Spinal cord (tissue), 10 donors: ENCODE data around the gene RGS16. TPM values are rescaled to one million over a fixed set of nuclear protein-coding genes. Genes with fewer than 3 reads are reported as not detected.

Experiments
- DNase-seq, 6 donors: peaks; one replicate each; pipeline versions ENCODE4 v3.0.0 to v3.0.0-alpha.2; 2013 to 2015; ENCODE audit warnings: low spot score in 6 of 6, low read depth in 4 of 6
- H3K27ac ChIP-seq: one replicate; pipeline ENCODE4 v1.5.1; 2013; ENCODE audit warnings: low read depth, low read length, control low read depth
- H3K27me3 ChIP-seq: one replicate; pipeline ENCODE4 v1.6.1; 2013; ENCODE audit warnings: low read length; ENCODE audit not compliant: control insufficient read depth, insufficient read depth
- H3K36me3 ChIP-seq: one replicate; pipeline ENCODE4 v1.6.1; 2013; ENCODE audit warnings: low read length; ENCODE audit not compliant: control insufficient read depth, insufficient read depth
- H3K4me1 ChIP-seq: one replicate; pipeline ENCODE4 v1.6.1; 2013; ENCODE audit warnings: low read length; ENCODE audit not compliant: control insufficient read depth, insufficient read depth
- H3K4me3 ChIP-seq: one replicate; pipeline ENCODE4 v1.5.1; 2013; ENCODE audit warnings: low read depth, low read length, control low read depth
- H3K9me3 ChIP-seq: one replicate; pipeline ENCODE4 v1.6.1; 2013; ENCODE audit warnings: low read length; ENCODE audit not compliant: control insufficient read depth, insufficient read depth
- WGBS: methylation state at CpG from one replicate; pipeline ENCODE4 v1.1.5; 2013; ENCODE audit warnings: missing lambda C conversion rate; ENCODE audit not compliant: insufficient coverage; 5-methylcytosine and 5-hydroxymethylcytosine counted together
- polyA plus RNA-seq, 2 donors: library from polyadenylated mRNA; unstranded; fragments of 120-200 nt; gene quantifications; one replicate each; pipeline ENCODE4 v1.2.1, GENCODE V29; 2013; ENCODE audit not compliant: insufficient read length in 2 of 2
- total RNA-seq, 2 donors: library from RNA; depleted of rRNA in 1 of 2; stranded (reverse); fragments of 120-200 nt in 1 of 2; fragments of >200 nt in 1 of 2; gene quantifications; one replicate each; pipeline versions ENCODE4 v1.2.3 to v1.2.4, GENCODE V29; 2013 to 2014
- donor health status: healthy.

RGS16 gene
- total and polyA plus RNA-seq, 4 donors, result 7.4 to 18.5 (median 14.0) TPM

DNA sequence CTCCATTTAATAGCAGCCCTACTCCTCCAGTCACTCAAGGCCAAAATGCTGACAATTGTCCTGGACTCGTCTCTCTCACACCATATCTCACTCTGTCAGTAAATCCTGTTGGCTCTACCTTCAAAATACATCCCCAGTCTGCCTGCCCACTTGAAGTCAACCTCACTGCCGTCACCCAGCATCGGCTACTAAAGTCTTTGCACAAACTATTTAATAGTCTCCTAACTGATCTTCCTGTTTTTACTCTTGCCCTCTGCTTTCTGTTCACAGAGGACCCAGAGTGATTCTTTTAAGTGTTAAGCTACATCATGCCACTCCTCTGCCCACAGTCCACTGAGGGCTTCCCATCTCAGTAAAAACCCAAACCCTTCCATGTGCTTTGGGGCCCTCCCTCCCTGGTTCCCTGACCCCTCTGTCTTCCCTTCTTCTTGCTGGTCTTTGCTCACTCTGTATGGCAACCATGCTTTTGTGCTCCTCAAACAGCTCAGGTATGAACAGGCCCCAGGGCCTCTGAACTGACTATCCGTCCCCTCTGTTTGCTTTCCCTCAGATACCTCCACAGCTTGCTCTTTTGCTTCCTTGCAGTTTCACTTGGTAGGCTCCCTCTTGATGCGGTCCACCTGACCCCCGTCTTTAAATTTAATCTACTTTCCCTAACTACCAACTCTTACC lies 34.1 kb downstream of the RGS16 start:
- Histone ChIP-seq H3K9me3 (peaks cover 4% of the 10 kb centered on the region), H3K36me3 (no peaks in the 10 kb centered on the region), H3K4me3 (no peak overlapping the region), H3K27ac (no peak overlapping the region), H3K4me1 (no peaks in the 10 kb centered on the region), H3K27me3 (no peaks in the 10 kb centered on the region)
- DNase-seq, result no peak
- WGBS, result 93% methylated on average over 5 of the region's 6 CpGs

DNA sequence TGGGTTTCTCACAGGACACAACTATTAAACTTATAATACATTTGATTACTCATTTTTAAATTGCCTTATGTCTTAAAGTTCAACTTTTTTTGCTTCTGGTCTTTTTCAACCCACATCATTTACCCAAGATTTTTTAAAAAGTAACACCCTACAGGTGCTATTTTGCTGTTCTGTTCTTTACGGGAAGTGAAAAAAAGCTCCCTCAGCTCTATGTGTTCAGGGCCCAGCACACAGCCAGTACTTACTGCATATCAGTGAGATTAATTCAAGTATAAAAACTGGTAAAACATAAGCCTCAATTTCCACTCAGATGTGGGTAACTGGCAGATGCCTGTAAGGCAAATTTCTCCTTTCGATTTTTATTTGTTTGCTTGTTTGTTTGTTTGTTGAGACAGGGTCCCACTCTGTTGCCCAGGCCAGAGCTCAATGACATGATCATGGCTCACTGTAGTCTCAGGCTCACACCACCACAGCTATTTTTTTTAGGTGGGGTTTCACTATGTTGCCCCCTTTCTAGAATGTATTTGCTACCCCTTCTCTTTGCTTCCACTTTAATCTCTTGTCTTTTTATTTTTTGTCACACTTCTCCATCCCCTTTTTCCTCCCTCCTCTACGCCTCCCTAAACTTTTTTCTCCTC lies 35.4 kb downstream of the RGS16 start:
- peaks cover 4% of the 10 kb centered on the region for H3K9me3 ChIP-seq
- H3K27ac ChIP-seq, result no peak overlapping the region
- H3K4me3 ChIP-seq, result no peak overlapping the region
- no peaks in the 10 kb centered on the region for H3K36me3 ChIP-seq
- no peak for DNase-seq
- H3K4me1 ChIP-seq, result no peaks in the 10 kb centered on the region
- H3K27me3 ChIP-seq, result no peaks in the 10 kb centered on the region
- 0% methylated on average over 1 of the region's 3 CpGs for WGBS

DNA sequence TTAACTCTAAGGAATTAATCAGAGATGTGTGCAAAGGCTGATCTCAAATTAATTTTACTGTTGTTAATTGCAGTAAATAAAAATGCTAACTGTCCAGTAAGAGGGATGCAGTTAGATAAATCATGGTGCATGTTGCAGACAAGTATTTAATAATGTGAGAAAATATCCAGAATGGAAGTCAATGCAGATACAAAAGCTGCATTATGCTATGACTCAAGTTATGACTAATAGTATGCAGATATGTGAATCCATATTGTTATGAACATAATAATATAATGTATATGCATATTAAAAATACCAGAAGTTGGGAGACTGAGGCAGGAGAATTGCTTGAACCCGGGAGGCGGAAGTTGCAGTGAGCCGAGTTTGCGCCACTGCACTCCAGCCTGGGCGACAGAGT lies 36.6 kb downstream of the RGS16 start:
- Histone ChIP-seq H3K9me3 (peaks cover 4% of the 10 kb centered on the region), H3K4me3 (no peak overlapping the region), H3K27me3 (no peaks in the 10 kb centered on the region), H3K27ac (no peak overlapping the region), H3K4me1 (no peaks in the 10 kb centered on the region), H3K36me3 (no peaks in the 10 kb centered on the region)
- no CpG with 5 or more reads among the region's 5 CpGs for WGBS
- DNase-seq, result no peak

DNA sequence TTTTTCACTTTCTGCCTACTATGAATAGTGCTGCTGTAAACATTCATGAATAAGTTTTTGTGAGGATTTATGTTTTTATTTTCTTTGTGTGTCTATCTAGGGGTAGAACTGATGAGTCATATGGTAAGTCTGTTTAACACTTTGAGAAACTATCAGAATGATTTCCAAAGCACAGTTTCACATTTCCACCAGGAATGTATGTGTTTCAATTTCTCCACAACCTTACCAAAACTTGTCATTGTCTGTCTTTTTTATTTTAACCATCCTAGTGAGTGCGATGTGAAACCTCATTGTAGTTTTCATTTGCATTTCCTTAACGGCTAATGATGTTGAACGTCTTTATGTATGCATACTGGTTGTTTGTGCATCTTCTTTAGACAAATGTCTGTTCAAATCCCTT lies 38.7 kb downstream of the RGS16 start:
- no peaks in the 10 kb centered on the region for H3K27me3 ChIP-seq
- no peak overlapping the region for H3K4me3 ChIP-seq
- H3K4me1 ChIP-seq, result no peaks in the 10 kb centered on the region
- no CpG with 5 or more reads among the region's 3 CpGs for WGBS
- no peak overlapping the region for H3K27ac ChIP-seq
- H3K9me3 ChIP-seq, result peaks cover 4% of the 10 kb centered on the region
- H3K36me3 ChIP-seq, result no peaks in the 10 kb centered on the region
- DNase-seq, result no peak

DNA sequence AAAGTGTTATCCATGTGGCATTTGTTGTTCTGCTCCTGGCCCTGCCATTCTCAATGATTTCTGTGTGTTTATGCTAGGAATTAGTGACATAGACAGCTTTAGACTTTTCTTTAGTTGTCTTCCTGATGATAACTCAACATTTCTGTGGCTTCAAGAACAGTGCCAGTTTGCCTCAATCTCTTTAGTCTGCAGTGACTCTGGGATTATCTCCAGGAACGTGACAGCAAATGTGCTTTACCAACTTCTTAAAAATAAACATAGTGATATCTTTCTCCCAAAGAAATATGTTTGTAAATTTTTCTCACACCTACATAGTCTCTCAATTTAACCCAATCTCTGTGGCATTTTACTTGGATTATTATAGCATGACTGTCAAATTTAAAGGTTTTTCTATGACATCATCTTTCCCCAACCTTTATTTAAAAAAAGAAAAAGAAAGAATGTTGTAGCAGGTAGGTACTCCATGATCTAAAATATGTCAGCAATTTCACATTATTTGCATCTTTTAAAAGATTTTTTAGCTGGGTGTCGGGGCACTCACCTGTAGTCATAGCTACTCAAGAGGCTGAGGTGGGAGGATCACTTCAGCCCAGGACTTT lies 39.7 kb downstream of the RGS16 start:
- no CpG with 5 or more reads among the region's 2 CpGs for WGBS
- DNase-seq, result peak in 1 of 6 donors; percentile 72
- Histone ChIP-seq H3K4me3 (no peak overlapping the region), H3K4me1 (no peaks in the 10 kb centered on the region), H3K36me3 (no peaks in the 10 kb centered on the region), H3K27ac (no peak overlapping the region), H3K9me3 (peaks cover 4% of the 10 kb centered on the region), H3K27me3 (no peaks in the 10 kb centered on the region)

DNA sequence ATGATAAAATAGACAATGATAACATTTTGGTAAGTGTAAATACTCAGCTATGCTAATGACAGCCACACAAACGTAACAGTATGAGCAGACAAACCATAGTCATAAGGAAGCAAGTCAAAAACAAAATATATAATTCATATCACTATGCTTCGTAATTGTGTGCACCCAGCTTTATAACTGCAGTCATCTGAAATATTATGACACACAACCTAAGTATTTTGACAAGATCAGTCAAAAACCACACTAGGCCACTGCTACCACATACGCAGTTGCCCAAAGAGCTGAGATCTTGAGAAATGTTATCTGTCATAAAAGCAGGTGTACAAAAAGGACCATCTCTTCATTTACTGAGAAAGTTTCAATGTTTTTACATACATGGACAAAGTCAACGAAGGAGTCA lies 41.1 kb downstream of the RGS16 start:
- H3K4me3 ChIP-seq, result no peak overlapping the region
- H3K27ac ChIP-seq, result no peak overlapping the region
- no peaks in the 10 kb centered on the region for H3K27me3 ChIP-seq
- H3K36me3 ChIP-seq, result no peaks in the 10 kb centered on the region
- H3K4me1 ChIP-seq, result no peaks in the 10 kb centered on the region
- 83% methylated on average over 1 of the region's 4 CpGs for WGBS
- DNase-seq, result peak in 1 of 6 donors; percentile 67
- peaks cover 4% of the 10 kb centered on the region for H3K9me3 ChIP-seq

DNA sequence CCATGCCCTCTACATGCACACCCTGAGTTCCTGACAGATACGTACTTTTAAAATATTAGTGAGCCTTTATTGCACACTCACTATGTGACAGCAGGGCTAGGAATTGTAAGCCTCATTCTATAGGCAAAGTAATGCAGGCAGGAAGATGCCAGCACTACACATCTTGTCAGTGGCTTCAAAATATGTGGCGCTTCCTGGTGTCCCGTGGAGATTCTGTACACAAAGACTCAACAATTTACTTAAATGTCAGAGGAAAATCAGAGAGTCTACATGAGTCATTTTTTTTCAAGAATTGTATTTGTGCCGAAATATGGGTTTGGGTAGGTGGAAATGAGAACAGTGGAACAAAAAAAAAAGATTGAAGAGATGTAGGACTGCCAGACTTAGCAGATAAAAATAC lies 42.7 kb downstream of the RGS16 start:
- WGBS, result 82% methylated on average over 1 of the region's 4 CpGs
- Histone ChIP-seq H3K27me3 (no peaks in the 10 kb centered on the region), H3K27ac (no peak overlapping the region), H3K36me3 (no peaks in the 10 kb centered on the region), H3K4me3 (no peak overlapping the region), H3K9me3 (peaks cover 3% of the 10 kb centered on the region), H3K4me1 (no peaks in the 10 kb centered on the region)
- peak in 1 of 6 donors; percentile 71 for DNase-seq

DNA sequence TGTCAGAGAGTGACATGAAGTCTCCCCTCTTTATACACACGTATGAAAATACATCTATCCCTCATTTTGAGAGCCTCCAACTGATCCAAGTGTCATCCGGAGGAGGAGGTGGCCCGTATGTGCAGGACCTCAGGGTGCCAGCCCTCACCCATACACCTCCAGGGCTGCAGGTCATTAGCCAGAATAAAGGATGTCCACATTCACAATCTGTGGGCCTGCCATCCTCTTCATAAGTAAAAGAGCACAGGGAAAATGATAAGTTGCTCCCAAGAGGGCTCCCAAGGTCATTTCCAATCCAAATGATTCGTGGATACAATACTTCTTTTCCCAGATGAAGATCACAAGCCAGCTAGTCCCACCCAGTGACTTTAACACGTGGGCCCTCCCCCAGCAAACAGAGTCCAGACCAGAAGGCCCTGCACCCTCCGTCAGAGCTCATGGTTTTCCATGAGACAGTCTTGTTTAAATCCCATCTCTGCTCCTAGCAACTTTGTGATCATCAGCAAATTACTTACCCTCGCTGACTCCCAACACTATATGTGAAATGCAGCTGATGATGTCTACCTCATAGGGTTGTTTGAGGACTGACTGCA lies 43.7 kb downstream of the RGS16 start:
- no peak overlapping the region for H3K27ac ChIP-seq
- WGBS, result 69% methylated on average over 2 of the region's 7 CpGs
- no peaks in the 10 kb centered on the region for H3K9me3 ChIP-seq
- H3K4me1 ChIP-seq, result no peaks in the 10 kb centered on the region
- no peak overlapping the region for H3K4me3 ChIP-seq
- H3K27me3 ChIP-seq, result no peaks in the 10 kb centered on the region
- H3K36me3 ChIP-seq, result no peaks in the 10 kb centered on the region
- DNase-seq, result no peak

DNA sequence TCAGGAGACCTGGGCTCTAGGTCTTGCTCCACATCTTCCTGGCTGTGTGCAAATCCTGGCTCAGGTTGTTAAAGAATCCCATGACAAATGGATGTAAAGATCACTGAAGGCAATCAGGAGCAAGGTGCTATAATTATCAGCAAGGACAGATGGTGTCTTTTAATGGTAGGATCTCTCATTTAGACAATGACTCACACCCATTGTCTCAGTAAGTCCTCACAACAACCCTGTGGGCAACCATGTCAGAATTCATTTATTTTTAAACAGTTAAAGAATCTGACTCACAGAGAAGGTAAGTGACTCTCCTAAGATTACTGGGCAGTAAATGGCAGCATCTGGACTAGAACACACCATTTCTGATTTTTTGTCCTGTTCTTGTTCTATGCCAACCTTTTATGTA lies 47.9 kb downstream of the RGS16 start:
- no peak overlapping the region for H3K27ac ChIP-seq
- H3K4me1 ChIP-seq, result no peaks in the 10 kb centered on the region
- no peaks in the 10 kb centered on the region for H3K27me3 ChIP-seq
- no peaks in the 10 kb centered on the region for H3K36me3 ChIP-seq
- H3K4me3 ChIP-seq, result no peak overlapping the region
- DNase-seq, result no peak
- no peaks in the 10 kb centered on the region for H3K9me3 ChIP-seq
